Small intestine (tissue), 16 donors: ENCODE results near the gene MKKS. TPM values are rescaled to one million over a fixed set of nuclear protein-coding genes. Genes with fewer than 3 reads are reported as not detected.

Experiments used
- DNase-seq, 2 donors: peaks; one replicate each; pipeline versions ENCODE4 v3.0.0 to v3.0.0-alpha.2; 2013
- FAIRE-seq: peaks from 2 replicates; lab custom pipeline; 2012; peaks lifted over from hg19 to GRCh38; lab: Jason Lieb, UNC
- H3K27ac ChIP-seq, 3 donors: one replicate each; pipeline ENCODE4 v1.5.1; 2013; ENCODE audit warnings: low read length in 2 of 3, mild to moderate bottlenecking in 2 of 3, control low read depth in 1 of 3, inconsistent platforms in 1 of 3, low read depth in 1 of 3, moderate library complexity in 1 of 3
- H3K27me3 ChIP-seq, 3 donors: one replicate each; pipeline ENCODE4 v1.6.1; 2013; ENCODE audit warnings: low read length in 3 of 3, inconsistent platforms in 1 of 3; ENCODE audit not compliant: control insufficient read depth in 3 of 3, insufficient read depth in 3 of 3
- H3K36me3 ChIP-seq, 3 donors: one replicate each; pipeline ENCODE4 v1.6.1; 2013; ENCODE audit warnings: low read length in 3 of 3, inconsistent platforms in 1 of 3, low read depth in 1 of 3, mild to moderate bottlenecking in 1 of 3, moderate library complexity in 1 of 3; ENCODE audit not compliant: control insufficient read depth in 3 of 3, insufficient read depth in 2 of 3
- H3K4me1 ChIP-seq, 3 donors: one replicate each; pipeline ENCODE4 v1.6.1; 2013; ENCODE audit warnings: low read length in 2 of 3, inconsistent platforms in 1 of 3, low read depth in 1 of 3, mild to moderate bottlenecking in 1 of 3, moderate library complexity in 1 of 3; ENCODE audit not compliant: control insufficient read depth in 3 of 3, insufficient read depth in 2 of 3
- H3K4me3 ChIP-seq, 3 donors: one replicate each; pipeline ENCODE4 v1.5.1; 2013; ENCODE audit warnings: low read length in 3 of 3, control low read depth in 1 of 3, inconsistent platforms in 1 of 3, low read depth in 1 of 3, mild to moderate bottlenecking in 1 of 3, moderate library complexity in 1 of 3
- H3K9me3 ChIP-seq, 2 donors: one replicate each; pipeline ENCODE4 v1.6.1; 2013; ENCODE audit warnings: low read depth in 1 of 2, low read length in 1 of 2; ENCODE audit not compliant: control insufficient read depth in 2 of 2, insufficient read depth in 1 of 2
- WGBS, 3 donors: extraction: QIAGEN DNeasy Blood & Tissue Kit; methylation state at CpG; one replicate each; pipeline ENCODE4 v1.1.7; 2013; 5-methylcytosine and 5-hydroxymethylcytosine counted together
- long read RNA-seq, 10 donors: transcript quantifications; one replicate each; lab custom pipeline, GENCODE V29; 2026
- polyA plus RNA-seq, 4 donors: library from polyadenylated mRNA; stranded (reverse) in 3 of 4; unstranded in 1 of 4; fragments of 200-250 nt in 3 of 4; fragments of 120-200 nt in 1 of 4; gene quantifications; one replicate each; pipeline versions ENCODE4 v1.2.1 to v1.2.3, GENCODE V29; 2013
- donor health status: healthy with polysubstance abuse.
- donor health status: control.
- donor health status: control.
- donor health status: Bipolar disorder and iron deficiency.
- donor health status: healthy.

Gene MKKS
- 10 to 100 TPM; 22.7 to 29.1 (median 24.6) TPM for polyA plus RNA-seq
- long read RNA-seq, donor 1, full-length matches to known transcripts = 9 of 84 reads
- long read RNA-seq, donor 1, partial matches to known transcripts = 75 of 84 reads
- long read RNA-seq, donor 1, other reads (novel, unspliced or antisense) = 0 of 84 reads
- long read RNA-seq, donor 2, full-length matches to known transcripts = 4 of 30 reads
- long read RNA-seq, donor 2, partial matches to known transcripts = 26 of 30 reads
- long read RNA-seq, donor 2, other reads (novel, unspliced or antisense) = 0 of 30 reads
- long read RNA-seq, donor 3, partial matches to known transcripts = 63 of 63 reads
- long read RNA-seq, donor 3, other reads (novel, unspliced or antisense) = 0 of 63 reads
- long read RNA-seq, donor 4 = 0 reads
- long read RNA-seq, donor 5, full-length matches to known transcripts = 1 of 9 reads
- long read RNA-seq, donor 5, partial matches to known transcripts = 8 of 9 reads
- long read RNA-seq, donor 5, other reads (novel, unspliced or antisense) = 0 of 9 reads
- long read RNA-seq, donor 6, full-length matches to known transcripts = 3 of 21 reads
- long read RNA-seq, donor 6, partial matches to known transcripts = 18 of 21 reads
- long read RNA-seq, donor 6, other reads (novel, unspliced or antisense) = 0 of 21 reads
- long read RNA-seq, donor 7, full-length matches to known transcripts = 13 of 96 reads
- long read RNA-seq, donor 7, partial matches to known transcripts = 78 of 96 reads
- long read RNA-seq, donor 7, other reads (novel, unspliced or antisense) = 5 of 96 reads
- long read RNA-seq, donor 8, partial matches to known transcripts = 9 of 9 reads
- long read RNA-seq, donor 8, other reads (novel, unspliced or antisense) = 0 of 9 reads
- long read RNA-seq, donor 9, full-length matches to known transcripts = 2 of 8 reads
- long read RNA-seq, donor 9, partial matches to known transcripts = 6 of 8 reads
- long read RNA-seq, donor 9, other reads (novel, unspliced or antisense) = 0 of 8 reads
- long read RNA-seq, donor 10, full-length matches to known transcripts = 9 of 42 reads
- long read RNA-seq, donor 10, partial matches to known transcripts = 33 of 42 reads
- long read RNA-seq, donor 10, other reads (novel, unspliced or antisense) = 0 of 42 reads

DNA sequence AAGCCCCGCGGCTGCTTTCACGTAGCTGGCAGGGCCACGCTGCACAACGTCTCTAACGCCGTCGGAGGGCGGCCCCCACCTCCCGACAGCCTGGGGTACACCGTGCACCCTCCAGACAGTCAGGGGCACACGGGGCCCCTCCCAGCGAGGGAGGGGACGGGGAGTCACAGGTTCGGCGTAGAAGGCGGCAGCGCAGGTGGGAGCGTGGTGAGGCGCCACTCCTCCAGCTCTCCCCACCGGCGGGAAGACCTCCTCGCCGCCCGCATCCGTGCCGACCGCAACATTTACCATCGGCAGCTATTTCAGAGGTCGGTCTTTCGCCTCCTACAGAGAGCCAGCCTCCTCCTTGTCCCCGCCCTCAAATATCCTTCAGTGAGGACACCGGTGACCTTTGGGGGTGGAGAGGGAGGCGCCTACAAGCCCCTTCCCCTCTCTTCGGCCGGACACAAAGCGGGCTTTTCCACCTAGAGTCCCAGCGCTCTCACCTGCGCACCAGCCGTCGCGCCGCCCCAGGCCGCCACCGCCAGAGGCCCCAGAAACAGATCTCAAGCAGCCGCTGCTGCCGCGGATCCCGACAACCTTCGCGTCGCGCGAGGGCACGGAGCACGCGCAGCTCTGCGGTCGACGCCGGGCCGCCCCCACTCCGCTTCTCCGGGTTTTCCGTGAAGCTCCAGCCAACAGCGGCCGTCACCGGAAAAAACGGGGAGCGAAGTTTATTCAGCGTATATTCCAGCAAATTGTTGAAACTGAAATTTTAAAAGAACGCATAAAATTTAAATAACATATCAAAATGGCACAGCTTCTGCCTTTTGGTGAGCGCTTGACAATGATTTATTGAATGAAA, at the start of gene MKKS:
MKKS (minus strand) TSS at position 600 of the 844 bp plus-strand sequence. CDS start 20,708 bp downstream, outside the sequence.
- FAIRE-seq (no peak), DNase-seq (peak; percentile 91 to 97)
- Histone ChIP-seq H3K4me1 (peaks cover 7 to 20% (median 13%) of the 10 kb centered on the region in 3 donors), H3K27ac (peak within 1 kb of the TSS; percentile 95 to 97 (median 96)), H3K4me3 (peak within 1 kb of the TSS; percentile 77 to 96 (median 79)), H3K36me3 (peaks cover 0 to 3% (median 0%) of the 10 kb centered on the region in 3 donors), H3K27me3 (no peaks in the 10 kb centered on the region), H3K9me3 (no peaks in the 10 kb centered on the region)
- 0 to 1% (median 0%) methylated on average over 66 to 73 of the region's 73 CpGs for WGBS, 3 donors

DNA sequence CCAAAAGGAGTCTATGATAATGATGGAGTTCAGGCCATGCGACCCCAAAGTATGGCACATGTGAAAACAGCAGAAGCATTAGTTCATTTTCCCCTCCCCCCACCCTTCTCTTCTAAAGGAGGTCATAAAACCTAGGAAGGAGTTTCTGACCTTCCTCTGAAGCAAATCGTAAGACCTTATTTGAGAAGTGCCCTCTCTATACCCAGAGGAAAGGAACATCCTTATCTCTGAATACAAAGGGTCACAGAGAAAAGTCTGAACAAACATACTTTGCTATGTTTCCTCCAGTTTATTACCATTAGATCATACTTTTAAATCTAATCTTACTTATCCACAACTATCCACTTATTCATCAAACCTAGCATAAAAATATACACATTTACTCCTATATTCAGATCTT, 49.7 kb upstream of the MKKS start:
- Histone ChIP-seq H3K27me3 (no peaks in the 10 kb centered on the region), H3K27ac (no peak overlapping the region), H3K4me1 (peaks cover 0 to 2% (median 0%) of the 10 kb centered on the region in 3 donors), H3K36me3 (no peaks in the 10 kb centered on the region), H3K9me3 (no peaks in the 10 kb centered on the region), H3K4me3 (no peak overlapping the region)
- WGBS, 3 donors = 82 to 88% (median 82%) methylated on average over 2 of the region's 2 CpGs
- FAIRE-seq (no peak), DNase-seq (no peak)

DNA sequence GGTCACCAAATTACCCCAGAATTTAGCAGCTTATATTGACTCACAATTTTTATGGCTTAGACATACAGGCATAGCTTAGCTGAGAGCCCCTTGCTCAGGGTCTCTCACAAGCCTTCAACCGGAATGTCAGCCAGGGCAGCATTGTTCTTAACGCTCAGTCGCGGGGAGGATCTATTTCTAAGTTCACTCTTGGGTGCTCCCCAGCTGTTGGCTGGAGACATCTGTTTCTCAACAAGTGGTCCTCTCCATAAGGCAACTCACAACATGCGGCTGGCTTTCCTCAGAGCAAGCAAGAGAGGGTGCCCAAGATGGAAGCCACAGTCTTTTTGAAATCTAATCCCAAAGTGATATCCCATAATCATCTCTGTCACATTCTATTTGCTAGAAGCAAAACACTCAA, 47.7 kb upstream of the MKKS start:
- Histone ChIP-seq H3K4me1 (no peaks in the 10 kb centered on the region), H3K9me3 (no peaks in the 10 kb centered on the region), H3K36me3 (no peaks in the 10 kb centered on the region), H3K4me3 (no peak overlapping the region), H3K27me3 (no peaks in the 10 kb centered on the region), H3K27ac (no peak overlapping the region)
- WGBS, 3 donors = 80 to 87% (median 83%) methylated on average over 5 of the region's 5 CpGs
- FAIRE-seq (no peak), DNase-seq (no peak)

DNA sequence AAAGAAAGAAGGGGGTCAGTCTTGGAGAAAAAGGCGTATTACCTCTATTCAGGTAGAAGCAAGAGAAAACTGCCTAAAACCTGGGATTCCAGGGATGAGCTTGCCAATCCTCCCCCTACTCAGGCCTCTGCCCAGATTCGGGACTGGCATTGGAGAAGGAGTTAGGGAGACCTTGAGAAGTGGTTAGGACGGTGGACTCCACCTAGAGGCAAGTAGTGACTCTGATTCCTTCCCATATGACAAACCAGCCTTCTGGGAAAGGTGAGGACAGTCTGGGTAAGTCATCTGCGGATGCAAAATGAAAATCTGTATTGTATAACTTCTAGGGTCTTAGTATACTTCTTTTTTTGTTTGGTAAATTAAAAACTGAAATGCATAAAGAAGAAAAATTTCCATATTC, 44.9 kb upstream of the MKKS start:
- Histone ChIP-seq H3K9me3 (no peaks in the 10 kb centered on the region), H3K4me1 (no peaks in the 10 kb centered on the region), H3K27ac (no peak overlapping the region), H3K36me3 (peaks cover 0 to 2% (median 0%) of the 10 kb centered on the region in 3 donors), H3K27me3 (no peaks in the 10 kb centered on the region), H3K4me3 (no peak overlapping the region)
- WGBS, 3 donors = 91 to 94% (median 92%) methylated on average over 4 of the region's 4 CpGs
- FAIRE-seq (no peak), DNase-seq (no peak)

- DNase-seq (no peak), FAIRE-seq (no peak)
- Histone ChIP-seq H3K27ac (no peak overlapping the region), H3K36me3 (peaks cover 0 to 2% (median 0%) of the 10 kb centered on the region in 3 donors), H3K4me1 (no peaks in the 10 kb centered on the region), H3K9me3 (no peaks in the 10 kb centered on the region), H3K4me3 (no peak overlapping the region), H3K27me3 (no peaks in the 10 kb centered on the region)
- 84 to 92% (median 84%) methylated on average over 1 of the region's 1 CpG for WGBS, 3 donors
Measured at GRCh38 chr20:10478205-10478604, 44.2 kb upstream of the MKKS start.

GRCh38 chr20:10476319-10476724, 42.3 kb upstream of the MKKS start:
- FAIRE-seq (no peak), DNase-seq (peak in 1 of 2 donors; percentile 6)
- Histone ChIP-seq H3K27me3 (no peaks in the 10 kb centered on the region), H3K27ac (no peak overlapping the region), H3K36me3 (peaks cover 0 to 3% (median 2%) of the 10 kb centered on the region in 3 donors), H3K4me3 (no peak overlapping the region), H3K9me3 (peaks cover 0 to 6% of the 10 kb centered on the region in 2 donors), H3K4me1 (no peaks in the 10 kb centered on the region)
- 54 to 59% (median 59%) methylated on average over 3 of the region's 3 CpGs for WGBS, 3 donors

DNA sequence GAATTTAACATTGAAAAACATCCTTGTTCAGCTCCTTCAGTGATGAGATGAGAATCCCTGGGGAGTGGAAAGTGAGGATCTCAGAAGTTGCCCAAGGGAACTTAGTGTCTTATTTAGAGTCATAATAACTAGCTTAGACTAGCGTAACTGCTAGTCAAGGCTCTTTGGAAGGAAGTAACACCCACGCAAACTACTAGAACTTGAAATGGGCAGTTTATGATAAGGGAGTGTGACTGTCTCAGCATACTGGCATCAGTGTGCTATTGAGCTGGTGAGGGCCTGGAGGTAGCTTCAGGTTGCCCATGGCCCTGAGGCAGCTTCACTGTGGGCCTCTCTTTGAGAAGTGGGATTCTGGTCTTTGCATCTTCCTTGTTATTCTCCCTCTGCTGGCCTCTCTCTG, 41.2 kb upstream of the MKKS start:
- Histone ChIP-seq H3K9me3 (peaks cover 0 to 6% of the 10 kb centered on the region in 2 donors), H3K4me3 (no peak overlapping the region), H3K27me3 (no peaks in the 10 kb centered on the region), H3K36me3 (peaks cover 0 to 3% (median 2%) of the 10 kb centered on the region in 3 donors), H3K4me1 (no peaks in the 10 kb centered on the region), H3K27ac (peak overlapping the region in 1 of 3 donors; percentile 34)
- 91 to 96% (median 92%) methylated on average over 2 of the region's 2 CpGs for WGBS, 3 donors
- no peak for DNase-seq
- FAIRE-seq = no peak
